GM18505 (cell line): ENCODE results near the gene FHL5.

Experiments
- ATAC-seq: cut with Tn5 transposase; IDR thresholded peaks from one replicate; pipeline ENCODE4 v1.9.1; 2021; ENCODE audit not compliant: unreplicated experiment
- POLR2A ChIP-seq: IDR thresholded peaks from 4 replicates; pipeline ENCODE4 v1.6.1; 2011; ENCODE audit warnings: borderline replicate concordance; ENCODE audit not compliant: insufficient read depth, insufficient read length; ENCODE audit errors: extremely low read depth

FHL5 gene

GRCh38 chr6:96571551-96571950 is 8.6 kb downstream of the FHL5 start:
- TF ChIP-seq POLR2A: no peak
- no peak for ATAC-seq

DNA sequence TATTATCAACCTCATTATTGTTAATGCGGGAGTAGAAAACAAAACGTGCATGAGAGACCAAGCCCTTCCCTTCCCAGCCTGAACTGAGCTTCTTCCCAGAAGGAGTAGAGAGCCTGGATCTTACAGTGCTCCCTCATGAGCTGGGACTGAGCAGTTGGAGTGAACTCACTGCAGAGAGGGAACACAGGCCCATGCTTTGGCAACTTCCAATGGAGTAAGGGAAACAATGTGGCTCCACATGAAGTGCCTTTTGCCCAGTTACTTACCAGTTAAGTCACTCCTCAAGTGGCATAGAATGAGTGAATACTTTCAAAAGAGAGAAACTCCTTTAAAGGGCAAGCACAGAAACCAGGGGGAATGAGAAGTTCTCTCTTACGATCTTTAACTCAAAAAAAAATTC is 12.4 kb downstream of the FHL5 start:
- ATAC-seq: no peak
- no peak for TF ChIP-seq POLR2A

DNA sequence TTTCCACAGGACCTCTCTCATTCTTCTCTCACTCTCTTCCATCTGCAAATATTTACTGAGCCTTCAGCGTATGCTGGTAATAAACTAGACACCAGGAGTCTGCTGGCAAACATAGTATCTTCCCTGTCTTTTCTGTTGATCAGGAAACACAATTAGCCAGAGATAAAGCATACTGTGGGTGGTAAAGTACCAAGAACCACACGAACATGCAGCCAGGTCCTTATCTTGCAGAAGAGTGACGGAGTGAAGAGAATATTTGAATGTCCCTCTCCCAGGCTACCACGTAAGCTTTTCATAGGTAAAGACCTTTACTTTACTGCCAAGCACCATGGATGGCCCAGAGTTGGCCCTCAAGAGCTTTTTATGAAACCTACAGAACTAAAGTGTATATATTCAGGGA is 13.3 kb downstream of the FHL5 start:
- TF ChIP-seq POLR2A: no peak
- ATAC-seq: no peak

DNA sequence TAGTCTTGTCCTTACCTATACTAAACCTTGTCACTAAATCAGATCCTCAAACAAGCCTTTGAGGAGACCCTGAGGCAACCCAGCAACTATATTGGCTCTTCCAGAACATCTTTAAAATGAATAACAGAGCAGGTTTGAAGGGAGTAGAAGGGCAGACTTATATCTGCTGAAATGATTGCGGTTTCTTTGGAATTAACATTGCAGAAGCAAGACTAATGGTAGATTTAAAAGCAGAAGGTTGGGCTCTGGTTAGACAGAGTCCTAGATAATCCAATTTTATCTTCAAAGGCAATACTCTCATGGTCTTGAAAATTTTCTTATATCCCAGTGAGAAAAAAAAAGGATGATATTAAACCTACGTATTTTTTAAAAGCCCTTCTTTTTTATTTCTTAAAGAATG is 19.1 kb downstream of the FHL5 start:
- no peak for TF ChIP-seq POLR2A
- ATAC-seq: no peak

- ATAC-seq: no peak
- no peak for TF ChIP-seq POLR2A
Measured at GRCh38 chr6:96582436-96582835, 19.5 kb downstream of the FHL5 start.

DNA sequence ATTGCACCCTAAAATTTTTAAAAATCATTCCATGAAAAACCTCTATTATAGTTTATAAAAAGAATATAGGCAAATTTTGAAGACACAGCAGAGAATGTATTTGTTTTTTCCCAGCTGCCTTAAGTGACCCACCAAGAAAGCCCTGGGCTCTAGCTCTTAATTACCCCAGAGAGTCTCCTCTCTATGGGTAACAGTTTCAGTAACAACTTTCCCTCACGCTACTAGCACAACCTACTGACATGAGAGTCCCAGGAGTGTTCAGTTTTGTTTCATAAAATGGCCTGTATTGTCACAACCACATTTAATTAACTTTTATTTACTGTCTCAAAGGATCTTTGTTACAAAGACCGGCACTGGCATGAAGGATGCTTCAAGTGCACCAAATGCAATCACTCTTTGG is 41.5 kb downstream of the FHL5 start:
- TF ChIP-seq POLR2A: no peak
- ATAC-seq: no peak

GRCh38 chr6:96608074-96608473 is 45.1 kb downstream of the FHL5 start:
- ATAC-seq: no peak
- TF ChIP-seq POLR2A: no peak

GRCh38 chr6:96610019-96610418 is 47.1 kb downstream of the FHL5 start:
- no peak for TF ChIP-seq POLR2A
- ATAC-seq: peak; percentile 49

- TF ChIP-seq POLR2A: no peak
- ATAC-seq: peak; percentile 68
Measured at GRCh38 chr6:96611342-96611991, 48.5 kb downstream of the FHL5 start.

DNA sequence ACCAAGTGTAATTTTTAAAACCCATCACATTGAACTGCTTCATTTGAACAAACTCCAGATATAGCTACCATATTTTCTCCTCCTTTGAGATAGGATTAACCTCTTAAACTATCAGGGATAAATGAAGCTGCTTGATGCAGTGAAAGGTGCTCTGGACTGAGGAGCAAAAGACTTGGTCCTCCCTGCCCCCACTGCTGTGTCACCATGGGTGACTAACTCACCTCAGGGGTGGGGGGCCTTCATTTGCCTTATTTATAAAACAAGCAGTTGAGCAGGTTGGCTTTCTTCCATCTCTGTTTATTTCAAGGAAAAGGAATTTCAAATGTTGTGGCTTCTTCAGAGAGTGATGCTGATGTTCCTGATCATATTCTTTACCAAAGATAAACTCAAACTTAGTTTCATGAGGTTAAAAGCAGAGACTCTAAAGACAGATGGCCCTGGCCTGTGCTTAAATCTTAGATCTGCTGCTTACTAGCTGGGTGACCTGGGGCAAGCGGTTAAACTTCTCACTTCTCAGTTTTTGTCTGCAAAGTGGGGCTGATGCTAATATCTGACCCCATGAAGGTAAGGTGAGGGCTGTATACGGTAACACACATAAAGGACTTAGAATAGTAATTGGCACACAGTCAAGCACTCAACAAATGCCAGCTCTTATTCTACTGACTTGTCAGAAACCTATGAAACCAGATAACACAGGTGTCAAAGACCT is 50.5 kb downstream of the FHL5 start:
- ATAC-seq: peak; percentile 36
- no peak for TF ChIP-seq POLR2A

DNA sequence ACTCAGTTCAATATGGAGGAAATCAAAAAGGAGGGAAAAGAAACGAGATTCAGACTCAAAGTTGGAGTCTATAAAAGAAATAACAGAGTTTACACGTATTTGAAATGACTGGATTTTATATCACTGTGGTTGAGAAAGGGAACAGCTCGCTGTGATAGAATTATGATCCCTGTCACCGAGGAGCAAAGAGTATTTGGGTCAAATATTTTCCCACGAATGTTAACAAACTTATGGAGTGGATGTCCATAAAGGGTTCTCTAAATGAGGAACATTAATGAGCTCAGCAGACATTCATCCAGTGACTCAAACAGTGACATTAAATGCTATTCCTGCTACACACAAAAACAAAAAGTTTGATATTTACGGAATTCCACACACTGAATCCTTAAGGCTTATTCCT is 57.9 kb downstream of the FHL5 start:
- TF ChIP-seq POLR2A: no peak
- ATAC-seq: no peak

- no peak for ATAC-seq
- no peak for TF ChIP-seq POLR2A
Measured at GRCh38 chr6:96621983-96622382, 59.1 kb downstream of the FHL5 start.

GRCh38 chr6:96624957-96625356 is 62.0 kb downstream of the FHL5 start:
- peak; percentile 51 for ATAC-seq
- TF ChIP-seq POLR2A: no peak

DNA sequence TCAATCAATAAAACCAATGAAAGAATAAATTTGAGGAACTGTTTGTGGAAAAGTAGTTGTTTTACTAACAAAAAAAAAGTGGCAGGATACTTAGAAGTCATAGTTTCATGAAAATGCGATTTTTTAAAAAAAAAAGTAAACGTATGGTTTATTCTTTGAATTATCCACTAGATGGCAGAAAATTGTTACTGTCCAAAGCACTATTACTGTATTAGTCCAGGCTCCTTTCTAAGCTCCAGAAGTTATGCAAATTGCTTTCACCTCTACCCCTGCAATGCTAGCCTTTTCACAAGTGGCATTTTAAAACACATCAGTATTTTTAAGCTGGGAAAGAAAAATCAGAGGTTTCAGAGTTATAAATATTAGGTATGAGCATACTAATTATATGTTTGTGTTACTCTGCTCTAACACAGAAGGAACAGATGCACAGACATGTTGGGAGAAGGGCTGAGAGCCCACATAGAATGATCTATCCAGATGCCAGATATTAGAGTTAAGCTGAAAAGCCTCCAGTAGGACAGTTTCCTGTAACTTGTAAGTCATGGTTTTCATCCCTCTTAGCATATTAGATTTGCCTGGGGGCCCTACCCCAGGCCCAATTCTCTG is 63.9 kb downstream of the FHL5 start:
- no peak for TF ChIP-seq POLR2A
- peak; percentile 91 for ATAC-seq
